Measurements from ENCODE around the gene NEURL1. TPM values are rescaled to one million over a fixed set of nuclear protein-coding genes. Genes with fewer than 3 reads are reported as not detected.

Gene NEURL1
- total RNA-seq, 1 donor from 2014 or later: 4.2 TPM

DNA sequence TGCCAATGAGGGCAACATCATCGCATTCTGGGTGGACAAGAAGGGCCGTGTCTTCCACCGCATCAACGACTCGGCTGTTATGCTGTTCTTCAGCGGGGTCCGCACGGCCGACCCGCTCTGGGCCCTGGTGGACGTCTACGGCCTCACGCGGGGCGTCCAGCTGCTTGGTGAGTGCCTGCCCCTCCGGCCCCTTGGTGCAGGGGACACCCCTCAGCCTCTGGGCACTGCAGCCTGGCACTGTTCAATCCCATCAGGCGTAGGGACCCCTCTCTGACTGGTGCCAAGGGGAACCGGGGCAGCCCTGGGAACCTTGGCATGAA lies 78.1 kb downstream of the NEURL1 start:
- H3K4me1 ChIP-seq: peaks cover 71% of the 10 kb centered on the region
- H3K27me3 ChIP-seq: no peaks in the 10 kb centered on the region
- TF ChIP-seq POLR2AphosphoS5 (IDR thresholded peaks at IDR 0.05; ENCODE audit: insufficient read depth in 1 of 2, low read depth in 1 of 2) (no peak), CTCF (IDR thresholded peaks at IDR 0.05) (no peak), POLR2A (IDR thresholded peaks at IDR 0.05) (no peak)
- DNase-seq (ENCODE audit: extremely low spot score in 2 of 2): no peak
- intact Hi-C loops (cut with DNase I): no loop called here
- H3K9me3 ChIP-seq: no peaks in the 10 kb centered on the region
- H3K4me3 ChIP-seq: no peak overlapping the region
- peak overlapping the region; percentile 81 for H3K27ac ChIP-seq
- H3K36me3 ChIP-seq: no peaks in the 10 kb centered on the region

DNA sequence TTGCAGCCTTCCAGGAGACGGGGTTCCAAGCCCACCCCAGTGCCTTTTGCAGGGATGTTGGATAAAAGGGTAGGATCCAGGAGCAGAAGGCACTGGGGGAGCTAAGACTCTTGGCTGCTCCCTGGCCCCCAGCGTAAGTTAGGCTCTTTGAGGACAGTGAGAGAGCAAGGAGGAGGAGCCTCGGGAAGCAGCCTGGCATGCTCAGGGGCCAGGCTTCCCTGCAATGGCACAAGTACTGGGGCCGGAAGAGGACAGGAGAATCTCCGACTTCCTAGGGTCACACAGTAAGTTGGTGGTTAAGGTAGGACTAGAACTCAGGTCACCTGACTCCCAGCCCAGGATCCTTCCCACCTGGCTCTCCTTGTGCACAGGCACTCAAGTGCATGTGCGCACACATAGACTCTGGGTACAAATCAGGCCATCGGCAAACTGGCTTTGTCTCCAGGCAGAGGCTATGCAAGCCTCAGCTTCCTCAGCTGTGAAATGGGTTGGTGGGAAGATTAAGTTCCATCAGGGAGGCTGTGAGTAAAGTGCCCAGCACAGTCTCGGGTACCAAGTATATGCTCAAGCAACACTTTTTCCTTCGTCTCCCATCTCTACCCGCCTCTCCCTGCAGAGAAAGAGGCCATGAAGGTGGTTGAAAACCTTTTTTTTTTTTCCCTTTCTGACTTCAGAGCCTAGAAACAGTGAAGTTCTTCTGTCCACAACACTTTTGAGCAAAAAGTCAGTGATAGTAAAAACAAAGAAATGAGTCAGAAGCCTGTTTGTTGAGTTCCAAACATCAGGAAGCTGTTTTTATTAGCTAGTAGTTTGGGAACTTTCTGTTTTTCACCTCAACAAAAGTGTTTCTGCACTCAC lies 79.1 kb downstream of the NEURL1 start:
- Histone ChIP-seq H3K27me3 (no peaks in the 10 kb centered on the region), H3K4me1 (peaks cover 74% of the 10 kb centered on the region), H3K9me3 (no peaks in the 10 kb centered on the region), H3K36me3 (no peaks in the 10 kb centered on the region), H3K27ac (peak overlapping the region; percentile 81), H3K4me3 (no peak overlapping the region)
- no peak for TF ChIP-seq POLR2A (IDR thresholded peaks at IDR 0.05)
- TF ChIP-seq POLR2AphosphoS5 (IDR thresholded peaks at IDR 0.05; ENCODE audit: insufficient read depth in 1 of 2, low read depth in 1 of 2): peak in 1 of 2 donors; percentile 60
- DNase-seq (ENCODE audit: extremely low spot score in 2 of 2): no peak
- intact Hi-C loops (cut with DNase I): no loop called here

GRCh38 chr10:103573205-103573487 lies 79.6 kb downstream of the NEURL1 start:
- Histone ChIP-seq H3K27me3 (no peaks in the 10 kb centered on the region), H3K4me3 (no peak overlapping the region), H3K27ac (peak overlapping the region; percentile 81), H3K36me3 (no peaks in the 10 kb centered on the region), H3K4me1 (peaks cover 74% of the 10 kb centered on the region), H3K9me3 (no peaks in the 10 kb centered on the region)
- TF ChIP-seq CTCF (IDR thresholded peaks at IDR 0.05): no peak
- TF ChIP-seq POLR2AphosphoS5 (IDR thresholded peaks at IDR 0.05; ENCODE audit: insufficient read depth in 1 of 2, low read depth in 1 of 2): no peak
- no peak for TF ChIP-seq POLR2A (IDR thresholded peaks at IDR 0.05)
- intact Hi-C loops (cut with DNase I): no loop called here
- no peak for DNase-seq (ENCODE audit: extremely low spot score in 2 of 2)

- Histone ChIP-seq H3K4me3 (no peak overlapping the region), H3K36me3 (no peaks in the 10 kb centered on the region), H3K4me1 (peaks cover 69% of the 10 kb centered on the region), H3K9me3 (no peaks in the 10 kb centered on the region), H3K27ac (peak overlapping the region; percentile 81), H3K27me3 (no peaks in the 10 kb centered on the region)
- intact Hi-C loops (cut with DNase I): no loop called here
- no peak for DNase-seq (ENCODE audit: extremely low spot score in 2 of 2)
- TF ChIP-seq POLR2AphosphoS5 (IDR thresholded peaks at IDR 0.05; ENCODE audit: insufficient read depth in 1 of 2, low read depth in 1 of 2): peak in 1 of 2 donors; percentile 43
- TF ChIP-seq CTCF (IDR thresholded peaks at IDR 0.05): no peak
- no peak for TF ChIP-seq POLR2A (IDR thresholded peaks at IDR 0.05)
Observed at GRCh38 chr10:103574097-103575061, 80.9 kb downstream of the NEURL1 start.

GRCh38 chr10:103575416-103576075 lies 82.0 kb downstream of the NEURL1 start:
- intact Hi-C loops (cut with DNase I): no loop called here
- Histone ChIP-seq H3K4me3 (no peak overlapping the region), H3K36me3 (no peaks in the 10 kb centered on the region), H3K9me3 (no peaks in the 10 kb centered on the region), H3K4me1 (peaks cover 65% of the 10 kb centered on the region), H3K27me3 (no peaks in the 10 kb centered on the region), H3K27ac (peak overlapping the region; percentile 81)
- TF ChIP-seq POLR2AphosphoS5 (IDR thresholded peaks at IDR 0.05; ENCODE audit: insufficient read depth in 1 of 2, low read depth in 1 of 2) (peak in 1 of 2 donors; percentile 62), CTCF (IDR thresholded peaks at IDR 0.05) (no peak)
- DNase-seq (ENCODE audit: extremely low spot score in 2 of 2): no peak

All from vagina (tissue), 2 donors.